Panc1 (cell line): ENCODE measurements around the gene ZNF774. TPM values are rescaled to one million over a fixed set of nuclear protein-coding genes. Genes with fewer than 3 reads are reported as not detected.

Experiments used
- ATAC-seq: fragments of 200-7000 bp; cut with Tn5 transposase; 2 replicates; pipeline ENCODE4 v1.9.1; 2020; ENCODE audit warnings: mild to moderate bottlenecking, moderate library complexity
- BruUV-seq: library from RNA; stranded (reverse); fragments of 400-500 nt; replicated peaks from 2 replicates; lab custom pipeline; 2021; lab: Mats Ljungman, UMichigan
- CTCF ChIA-PET: fragments of 300-600 bp; sonication (Branson Sonifier 250); formaldehyde crosslinking; loops from one replicate; lab custom pipeline; 2022; ENCODE audit warnings: antibody characterized with exemption; lab: Charles Lee
- POLR2A ChIA-PET: fragments of 300-600 bp; sonication (Branson Sonifier 250); formaldehyde crosslinking; loops from one replicate; lab custom pipeline; 2022; ENCODE audit warnings: antibody characterized with exemption; lab: Charles Lee
- DNase-seq: peaks from one replicate; pipeline ENCODE4 v3.0.0-alpha.2; 2010; ENCODE audit warnings: low read depth, low spot score
- H3K27ac ChIP-seq: 2 replicates; pipeline ENCODE4 v1.5.1; 2011; ENCODE audit warnings: mild to moderate bottlenecking, low read length, inconsistent platforms
- H3K27me3 ChIP-seq: fragments of 200-500 bp; sonication (Bioruptor generic); 2 replicates; pipeline ENCODE4 v1.6.0; 2014; ENCODE audit warnings: low read length, inconsistent platforms; ENCODE audit not compliant: control insufficient read depth, insufficient read depth
- H3K36me3 ChIP-seq: fragments of 200-500 bp; sonication (Bioruptor generic); 2 replicates; pipeline ENCODE4 v1.5.1; 2014; ENCODE audit warnings: inconsistent platforms, mild to moderate bottlenecking, low read length, moderate library complexity; ENCODE audit not compliant: control insufficient read depth, insufficient read depth
- H3K4me1 ChIP-seq: 2 replicates; pipeline ENCODE4 v1.5.1; 2011; ENCODE audit warnings: inconsistent platforms, mild to moderate bottlenecking, low read length, moderate library complexity; ENCODE audit not compliant: control insufficient read depth, insufficient read depth
- H3K4me3 ChIP-seq, 2 experiments: 2 replicates each; pipeline ENCODE4 v1.5.1; 2011 to 2012; ENCODE audit warnings: low read depth in 2 of 2, low read length in 2 of 2, mild to moderate bottlenecking in 2 of 2, inconsistent platforms in 1 of 2, moderate library complexity in 1 of 2
- H3K9me3 ChIP-seq: fragments of 200-500 bp; sonication (Bioruptor generic); 2 replicates; pipeline ENCODE4 v1.5.1; 2014; ENCODE audit warnings: low read depth, mild to moderate bottlenecking, inconsistent platforms, low read length, moderate library complexity; ENCODE audit not compliant: control insufficient read depth, insufficient read depth
- POLR2AphosphoS5 ChIP-seq: IDR thresholded peaks from 2 replicates; pipeline ENCODE4 v1.6.1; 2012; ENCODE audit warnings: mild to moderate bottlenecking, low read depth, low read length, moderate library complexity
- REST ChIP-seq, 2 experiments: IDR thresholded peaks; 2 replicates each; pipeline ENCODE4 v1.6.1; 2011 to 2012; ENCODE audit warnings: low read depth in 2 of 2, control low read depth in 1 of 2, low read length in 1 of 2, mild to moderate bottlenecking in 1 of 2, moderate library complexity in 1 of 2; ENCODE audit not compliant: insufficient read depth in 1 of 2
- SIN3A ChIP-seq: IDR thresholded peaks from 2 replicates; pipeline ENCODE4 v1.6.1; 2012; ENCODE audit warnings: low read depth, mild to moderate bottlenecking, low read length, moderate library complexity, borderline replicate concordance; ENCODE audit not compliant: insufficient read depth
- TCF7L2 ChIP-seq: IDR thresholded peaks from 2 replicates; pipeline ENCODE4 v1.6.1; 2011; ENCODE audit warnings: mild to moderate bottlenecking, low read depth, low read length, inconsistent platforms
- in situ Hi-C: cut with HindIII; loops from 2 replicates; pipeline ENCODE4 v1.10.0; 2016; ENCODE audit warnings: low sequenced_read_pairs, low pct_unique_long_range_greater_than_20kb
- intact Hi-C: fragments of 100-400 bp; cut with micrococcal nuclease; formaldehyde crosslinking; loops from one replicate; pipeline ENCODE4 v1.10.0; 2022; ENCODE audit not compliant: unreplicated experiment
- total RNA-seq: library from RNA; stranded (reverse); gene quantifications from one replicate; pipeline ENCODE4 v1.2.1, GENCODE V29; 2021; ENCODE audit not compliant: unreplicated experiment
- TF ChIP-seq, protein P1 (sequence below): fragments of 450-650 bp; IDR thresholded peaks from 2 replicates; pipeline ENCODE4 v1.5.1; 2017; ENCODE audit warnings: mild to moderate bottlenecking

Gene ZNF774
- total RNA-seq, 1 experiment from 2014 or later = 5.2 TPM

- H3K27me3 ChIP-seq = no peaks in the 10 kb centered on the region
- BruUV-seq = no TSS peak
- ChIA-PET CTCF (no interaction called here), POLR2A (no interaction called here)
- H3K27ac ChIP-seq = no peak overlapping the region
- DNase-seq (no peak), ATAC-seq (no peak)
- no peak overlapping the region for H3K4me3 ChIP-seq
- H3K4me1 ChIP-seq = peaks cover 3% of the 10 kb centered on the region; the same call in 1 of the 2 replicates
- no peaks in the 10 kb centered on the region for H3K9me3 ChIP-seq
- TF ChIP-seq POLR2AphosphoS5 (no peak), REST (IDR thresholded peaks at IDR 0.05; ENCODE audit: insufficient read depth in 1 of 2, low read depth in 2 of 2, low read length in 1 of 2) (no peak), TCF7L2 (no peak), SIN3A (no peak)
- TF ChIP-seq, protein P1, sequence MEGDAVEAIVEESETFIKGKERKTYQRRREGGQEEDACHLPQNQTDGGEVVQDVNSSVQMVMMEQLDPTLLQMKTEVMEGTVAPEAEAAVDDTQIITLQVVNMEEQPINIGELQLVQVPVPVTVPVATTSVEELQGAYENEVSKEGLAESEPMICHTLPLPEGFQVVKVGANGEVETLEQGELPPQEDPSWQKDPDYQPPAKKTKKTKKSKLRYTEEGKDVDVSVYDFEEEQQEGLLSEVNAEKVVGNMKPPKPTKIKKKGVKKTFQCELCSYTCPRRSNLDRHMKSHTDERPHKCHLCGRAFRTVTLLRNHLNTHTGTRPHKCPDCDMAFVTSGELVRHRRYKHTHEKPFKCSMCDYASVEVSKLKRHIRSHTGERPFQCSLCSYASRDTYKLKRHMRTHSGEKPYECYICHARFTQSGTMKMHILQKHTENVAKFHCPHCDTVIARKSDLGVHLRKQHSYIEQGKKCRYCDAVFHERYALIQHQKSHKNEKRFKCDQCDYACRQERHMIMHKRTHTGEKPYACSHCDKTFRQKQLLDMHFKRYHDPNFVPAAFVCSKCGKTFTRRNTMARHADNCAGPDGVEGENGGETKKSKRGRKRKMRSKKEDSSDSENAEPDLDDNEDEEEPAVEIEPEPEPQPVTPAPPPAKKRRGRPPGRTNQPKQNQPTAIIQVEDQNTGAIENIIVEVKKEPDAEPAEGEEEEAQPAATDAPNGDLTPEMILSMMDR = no peak
- no peaks in the 10 kb centered on the region for H3K36me3 ChIP-seq
- intact Hi-C loops = loop anchor here (10.0 kb wide), 2 partner anchors 68 to 368 kb away; no protein-coding TSS in a partner anchor
- in situ Hi-C loops = no loop called here
Measured at GRCh38 chr15:90326441-90326840, 25.6 kb upstream of the ZNF774 start.

DNA sequence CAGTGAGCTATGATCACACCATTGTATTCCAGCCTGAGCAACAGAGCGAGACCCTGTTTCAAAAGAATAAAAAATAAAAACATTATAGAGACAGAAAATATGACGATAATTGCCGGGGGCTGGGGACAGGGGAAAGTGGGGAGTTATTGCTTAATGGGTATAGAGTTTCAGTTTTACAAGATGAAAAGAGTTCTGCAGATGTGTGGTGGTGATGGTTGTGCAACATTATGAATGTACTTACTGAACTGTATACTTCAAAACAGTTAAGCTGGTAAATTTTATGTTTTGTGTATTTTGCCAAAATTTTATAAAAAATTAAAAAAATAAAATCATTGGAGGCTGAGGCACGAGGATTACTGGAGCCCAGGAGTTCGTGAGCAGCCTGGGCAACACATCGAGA is 24.8 kb upstream of the ZNF774 start:
- in situ Hi-C loops = no loop called here
- ATAC-seq = no peak

More for the DNA sequence above, 24.8 kb upstream of the ZNF774 start:
- DNase-seq = no peak
- no peaks in the 10 kb centered on the region for H3K36me3 ChIP-seq
- no peaks in the 10 kb centered on the region for H3K27me3 ChIP-seq
- peaks cover 3% of the 10 kb centered on the region; the same call in 1 of the 2 replicates for H3K4me1 ChIP-seq
- ChIA-PET POLR2A (interaction anchor here (0.6 kb wide), 1 partner anchor 36 kb away, joined by 5 read pairs; no protein-coding TSS in a partner anchor), CTCF (no interaction called here)
- no peaks in the 10 kb centered on the region for H3K9me3 ChIP-seq
- BruUV-seq = no TSS peak
- H3K27ac ChIP-seq = no peak overlapping the region
- no peak overlapping the region for H3K4me3 ChIP-seq
- intact Hi-C loops = loop anchor here (10.0 kb wide), 2 partner anchors 67 to 367 kb away; no protein-coding TSS in a partner anchor
- TF ChIP-seq POLR2AphosphoS5 = no peak
- TF ChIP-seq TCF7L2 = no peak
- TF ChIP-seq, protein P1 = no peak
- TF ChIP-seq REST (IDR thresholded peaks at IDR 0.05; ENCODE audit: insufficient read depth in 1 of 2, low read depth in 2 of 2, low read length in 1 of 2) = no peak
- TF ChIP-seq SIN3A = no peak
